Breast epithelium (tissue), 4 donors: Measurements from ENCODE around the gene FOXO4. TPM values are rescaled to one million over a fixed set of nuclear protein-coding genes. Genes with fewer than 3 reads are reported as not detected.

Experiments
- DNase-seq, 2 donors: peaks; one replicate each; pipeline ENCODE4 v3.0.0-alpha.2; 2019; ENCODE audit warnings: low spot score in 2 of 2
- H3K27ac ChIP-seq, 2 donors: fragments of 200-600 bp; sonication (generic) in 1 of 2; one replicate each; pipeline ENCODE4 v1.5.1; 2016 to 2019; ENCODE audit warnings: mild to moderate bottlenecking in 1 of 2
- H3K27me3 ChIP-seq, 2 donors: fragments of 200-600 bp; sonication (generic) in 1 of 2; one replicate each; pipeline versions ENCODE4 v1.5.1 to v1.6.0; 2017 to 2019; ENCODE audit warnings: control low read depth in 1 of 2, mild to moderate bottlenecking in 1 of 2
- H3K36me3 ChIP-seq: fragments of 200-600 bp; one replicate; pipeline ENCODE4 v1.5.1; 2019
- H3K4me1 ChIP-seq, 2 donors: fragments of 200-600 bp; sonication (generic); one replicate each; pipeline ENCODE4 v1.5.1; 2016 to 2019; ENCODE audit warnings: control low read depth in 1 of 2
- H3K4me3 ChIP-seq, 3 donors: fragments of 200-600 bp; sonication (generic); 1 replicate in 2 of 3; 2 replicates in 1 of 3; pipeline ENCODE4 v1.5.1; 2016 to 2019; ENCODE audit warnings: mild to moderate bottlenecking in 3 of 3, moderate library complexity in 2 of 3
- H3K9me3 ChIP-seq, 2 donors: fragments of 200-600 bp; sonication (generic) in 1 of 2; one replicate each; pipeline ENCODE4 v1.5.1; 2016 to 2019; ENCODE audit warnings: control low read depth in 1 of 2
- POLR2A ChIP-seq: fragments of 450-650 bp; IDR thresholded peaks from one replicate; pipeline ENCODE4 v1.6.1; 2016; ENCODE audit warnings: antibody characterized with exemption, mild to moderate bottlenecking, moderate library complexity
- POLR2AphosphoS5 ChIP-seq, 3 donors: sonication (generic); formaldehyde crosslinking; IDR thresholded peaks; one replicate each; pipeline ENCODE4 v1.6.1; 2017; ENCODE audit warnings: antibody characterized with exemption in 3 of 3
- intact Hi-C: fragments of 100-400 bp; cut with DNase I; formaldehyde crosslinking; loops from one replicate; pipeline ENCODE4 v1.15.1; 2023; ENCODE audit warnings: low total_unique reads
- total RNA-seq, 3 donors: library from RNA; depleted of rRNA; stranded (reverse); fragments of >200 nt; gene quantifications; one replicate each; pipeline ENCODE4 v1.1.0, GENCODE V29; 2016
- TF ChIP-seq, protein P1 (sequence below), 3 donors: fragments of 450-650 bp; IDR thresholded peaks; one replicate each; pipeline ENCODE4 v1.5.1; 2016 to 2017; ENCODE audit warnings: antibody characterized with exemption in 3 of 3, mild to moderate bottlenecking in 3 of 3, moderate library complexity in 3 of 3

The FOXO4 gene
- total RNA-seq, 3 donors from 2014 or later, result 14.7 to 30.1 (median 21.1) TPM

DNA sequence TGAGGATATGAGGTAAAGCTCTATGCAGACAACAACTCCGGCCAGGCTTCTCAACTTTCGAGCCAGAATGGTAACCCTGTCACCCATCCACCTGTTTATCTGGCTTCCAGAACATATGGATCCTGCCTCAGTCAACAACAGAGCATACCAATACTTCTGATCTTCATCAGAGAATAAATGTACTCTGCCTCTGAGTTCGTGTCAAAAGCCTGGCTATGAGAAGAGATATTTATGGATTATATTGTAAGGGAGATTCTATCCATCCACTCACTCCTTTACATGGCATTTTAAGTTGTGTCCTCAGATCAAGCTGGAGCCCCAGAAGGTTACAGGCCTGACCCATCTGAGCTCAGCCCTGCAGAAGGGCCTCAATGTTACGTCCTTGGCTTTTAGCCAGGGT, 9.8 kb upstream of the FOXO4 start:
- no peaks in the 10 kb centered on the region for H3K36me3 ChIP-seq
- H3K27ac ChIP-seq, result no peak overlapping the region
- intact Hi-C loops, result no loop called here
- TF ChIP-seq POLR2AphosphoS5 (IDR thresholded peaks at IDR 0.05) (no peak), POLR2A (no peak)
- TF ChIP-seq, protein P1, sequence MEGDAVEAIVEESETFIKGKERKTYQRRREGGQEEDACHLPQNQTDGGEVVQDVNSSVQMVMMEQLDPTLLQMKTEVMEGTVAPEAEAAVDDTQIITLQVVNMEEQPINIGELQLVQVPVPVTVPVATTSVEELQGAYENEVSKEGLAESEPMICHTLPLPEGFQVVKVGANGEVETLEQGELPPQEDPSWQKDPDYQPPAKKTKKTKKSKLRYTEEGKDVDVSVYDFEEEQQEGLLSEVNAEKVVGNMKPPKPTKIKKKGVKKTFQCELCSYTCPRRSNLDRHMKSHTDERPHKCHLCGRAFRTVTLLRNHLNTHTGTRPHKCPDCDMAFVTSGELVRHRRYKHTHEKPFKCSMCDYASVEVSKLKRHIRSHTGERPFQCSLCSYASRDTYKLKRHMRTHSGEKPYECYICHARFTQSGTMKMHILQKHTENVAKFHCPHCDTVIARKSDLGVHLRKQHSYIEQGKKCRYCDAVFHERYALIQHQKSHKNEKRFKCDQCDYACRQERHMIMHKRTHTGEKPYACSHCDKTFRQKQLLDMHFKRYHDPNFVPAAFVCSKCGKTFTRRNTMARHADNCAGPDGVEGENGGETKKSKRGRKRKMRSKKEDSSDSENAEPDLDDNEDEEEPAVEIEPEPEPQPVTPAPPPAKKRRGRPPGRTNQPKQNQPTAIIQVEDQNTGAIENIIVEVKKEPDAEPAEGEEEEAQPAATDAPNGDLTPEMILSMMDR (IDR thresholded peaks at IDR 0.05), result no peak
- H3K9me3 ChIP-seq, result no peaks in the 10 kb centered on the region
- DNase-seq, result no peak
- H3K4me3 ChIP-seq, result no peak overlapping the region
- H3K27me3 ChIP-seq, result peaks cover 0 to 25% of the 10 kb centered on the region in 2 donors
- no peaks in the 10 kb centered on the region for H3K4me1 ChIP-seq

DNA sequence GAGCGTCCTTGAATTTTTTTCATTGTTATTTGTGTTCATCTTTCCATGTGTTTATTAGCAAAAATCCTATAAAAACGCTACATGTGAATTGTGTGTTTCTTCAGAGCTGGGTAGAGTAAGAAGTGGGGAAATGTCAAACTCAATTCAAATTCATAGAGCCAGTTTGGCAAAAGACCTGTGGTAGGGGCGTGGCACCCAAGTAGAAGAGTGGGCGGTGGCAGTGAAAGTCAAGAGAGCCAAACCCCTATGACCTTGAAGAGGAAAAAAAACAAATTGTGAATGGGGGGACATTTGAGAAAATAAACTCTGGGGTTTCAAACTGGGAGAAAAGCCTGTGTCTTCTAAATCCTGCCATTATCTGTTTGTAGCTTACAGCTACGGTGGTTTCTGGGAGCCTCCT, 4.4 kb upstream of the FOXO4 start:
- TF ChIP-seq, protein P1 (IDR thresholded peaks at IDR 0.05), result no peak
- TF ChIP-seq POLR2AphosphoS5 (IDR thresholded peaks at IDR 0.05) (no peak), POLR2A (no peak)

GRCh38 chrX:71095033-71095432, 618 bp upstream of the FOXO4 start:
- Histone ChIP-seq H3K9me3 (no peaks in the 10 kb centered on the region), H3K4me1 (no peaks in the 10 kb centered on the region), H3K27ac (peak overlapping the region in 1 of 2 donors; percentile 80), H3K36me3 (no peaks in the 10 kb centered on the region), H3K4me3 (peak overlapping the region; percentile 56 to 73 (median 62)), H3K27me3 (peaks cover 0 to 52% of the 10 kb centered on the region in 2 donors)
- intact Hi-C loops, result no loop called here
- no peak for DNase-seq
- no peak for TF ChIP-seq POLR2AphosphoS5 (IDR thresholded peaks at IDR 0.05)
- no peak for TF ChIP-seq POLR2A
- TF ChIP-seq, protein P1 (IDR thresholded peaks at IDR 0.05), result no peak

More for the DNA sequence above, 4.4 kb upstream of the FOXO4 start:
- intact Hi-C loops, result no loop called here
- Histone ChIP-seq H3K4me1 (no peaks in the 10 kb centered on the region), H3K9me3 (no peaks in the 10 kb centered on the region), H3K27me3 (peaks cover 0 to 19% of the 10 kb centered on the region in 2 donors), H3K4me3 (no peak overlapping the region), H3K36me3 (no peaks in the 10 kb centered on the region), H3K27ac (no peak overlapping the region)
- DNase-seq, result no peak

DNA sequence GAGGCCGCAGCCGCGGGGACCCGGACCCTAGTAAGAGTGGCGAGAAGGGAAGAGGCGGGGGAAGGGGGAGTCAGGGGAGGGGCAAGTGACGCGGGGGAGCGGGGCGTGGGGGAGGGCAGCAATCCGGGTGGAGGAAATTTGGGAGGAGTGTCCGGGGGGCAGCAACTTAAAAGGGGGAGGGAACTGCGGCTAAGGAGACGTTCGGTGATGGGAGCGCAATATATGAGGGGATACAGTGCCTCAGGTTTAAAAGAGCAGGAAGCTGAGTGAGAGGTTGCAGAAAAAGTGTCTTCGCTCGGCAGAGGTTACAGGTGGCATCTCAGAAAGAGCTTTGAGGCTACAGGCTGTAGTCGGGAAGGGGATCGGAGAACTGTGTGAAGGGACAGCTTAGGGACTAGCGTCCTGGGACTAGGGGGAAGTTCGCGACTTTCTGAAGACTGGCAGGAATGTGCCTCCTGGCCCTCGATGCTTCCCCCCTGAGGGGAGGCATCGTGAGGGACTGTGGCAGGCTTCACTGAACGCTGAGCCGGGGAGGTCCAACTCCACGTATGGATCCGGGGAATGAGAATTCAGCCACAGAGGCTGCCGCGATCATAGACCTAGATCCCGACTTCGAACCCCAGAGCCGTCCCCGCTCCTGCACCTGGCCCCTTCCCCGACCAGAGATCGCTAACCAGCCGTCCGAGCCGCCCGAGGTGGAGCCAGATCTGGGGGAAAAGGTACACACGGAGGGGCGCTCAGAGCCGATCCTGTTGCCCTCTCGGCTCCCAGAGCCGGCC, 519 bp downstream of the FOXO4 start:
- Histone ChIP-seq H3K27me3 (peaks cover 0 to 56% of the 10 kb centered on the region in 2 donors), H3K36me3 (no peaks in the 10 kb centered on the region), H3K9me3 (no peaks in the 10 kb centered on the region), H3K27ac (peak overlapping the region; percentile 80 to 85), H3K4me3 (peak overlapping the region; percentile 56 to 73 (median 62)), H3K4me1 (no peaks in the 10 kb centered on the region)
- intact Hi-C loops, result no loop called here
- TF ChIP-seq, protein P1 (IDR thresholded peaks at IDR 0.05), result no peak
- TF ChIP-seq POLR2AphosphoS5 (IDR thresholded peaks at IDR 0.05), result no peak
- TF ChIP-seq POLR2A, result no peak
- peak in 1 of 2 donors; percentile 56 for DNase-seq

DNA sequence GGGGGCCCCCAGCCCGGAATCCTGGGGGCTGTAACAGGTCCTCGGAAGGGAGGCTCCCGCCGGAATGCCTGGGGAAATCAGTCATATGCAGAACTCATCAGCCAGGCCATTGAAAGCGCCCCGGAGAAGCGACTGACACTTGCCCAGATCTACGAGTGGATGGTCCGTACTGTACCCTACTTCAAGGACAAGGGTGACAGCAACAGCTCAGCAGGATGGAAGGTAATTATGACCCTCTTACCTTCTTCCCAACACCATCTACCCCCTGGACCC, 1.0 kb downstream of the FOXO4 start:
- Histone ChIP-seq H3K4me1 (no peaks in the 10 kb centered on the region), H3K27ac (peak overlapping the region; percentile 80 to 85), H3K36me3 (no peaks in the 10 kb centered on the region), H3K4me3 (peak overlapping the region; percentile 56 to 73 (median 62)), H3K9me3 (no peaks in the 10 kb centered on the region), H3K27me3 (peaks cover 0 to 61% of the 10 kb centered on the region in 2 donors)
- TF ChIP-seq, protein P1 (IDR thresholded peaks at IDR 0.05), result no peak
- TF ChIP-seq POLR2A (no peak), POLR2AphosphoS5 (IDR thresholded peaks at IDR 0.05) (no peak)
- DNase-seq, result no peak
- intact Hi-C loops, result no loop called here
